Lower leg skin (tissue), 3 donors: Measurements from ENCODE around the gene CDH18.

ENCODE experiments used
- POLR2A ChIP-seq, 2 donors: fragments of 450-650 bp; IDR thresholded peaks; one replicate each; pipeline ENCODE4 v1.6.1; 2016 to 2017; ENCODE audit warnings: antibody characterized with exemption in 2 of 2, mild to moderate bottlenecking in 1 of 2, moderate library complexity in 1 of 2
- TF ChIP-seq, protein P1 (sequence below), 3 donors: fragments of 450-650 bp; IDR thresholded peaks; one replicate each; pipeline ENCODE4 v1.5.1; 2016; ENCODE audit warnings: antibody characterized with exemption in 3 of 3, mild to moderate bottlenecking in 3 of 3, moderate library complexity in 2 of 3

DNA sequence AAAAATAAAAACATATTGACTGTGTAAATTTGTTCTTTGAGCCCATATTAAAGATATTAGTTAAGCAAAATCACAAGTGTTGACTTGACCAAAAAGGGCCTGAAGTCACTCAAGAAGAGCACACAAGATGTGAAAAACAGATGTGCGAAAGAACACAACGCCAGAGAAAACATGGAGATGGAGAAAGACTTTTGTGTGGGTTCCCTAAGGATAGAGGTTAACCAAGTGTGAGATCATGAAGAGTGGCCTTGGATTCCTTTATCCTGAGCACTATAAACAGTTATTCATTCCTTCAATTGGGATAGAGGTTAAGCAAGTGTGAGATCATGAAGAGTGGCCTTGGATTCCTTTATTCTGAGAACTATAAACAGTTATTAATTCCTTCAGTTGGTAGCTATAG lies 361.8 kb downstream of the CDH18 start:
- TF ChIP-seq, protein P1, sequence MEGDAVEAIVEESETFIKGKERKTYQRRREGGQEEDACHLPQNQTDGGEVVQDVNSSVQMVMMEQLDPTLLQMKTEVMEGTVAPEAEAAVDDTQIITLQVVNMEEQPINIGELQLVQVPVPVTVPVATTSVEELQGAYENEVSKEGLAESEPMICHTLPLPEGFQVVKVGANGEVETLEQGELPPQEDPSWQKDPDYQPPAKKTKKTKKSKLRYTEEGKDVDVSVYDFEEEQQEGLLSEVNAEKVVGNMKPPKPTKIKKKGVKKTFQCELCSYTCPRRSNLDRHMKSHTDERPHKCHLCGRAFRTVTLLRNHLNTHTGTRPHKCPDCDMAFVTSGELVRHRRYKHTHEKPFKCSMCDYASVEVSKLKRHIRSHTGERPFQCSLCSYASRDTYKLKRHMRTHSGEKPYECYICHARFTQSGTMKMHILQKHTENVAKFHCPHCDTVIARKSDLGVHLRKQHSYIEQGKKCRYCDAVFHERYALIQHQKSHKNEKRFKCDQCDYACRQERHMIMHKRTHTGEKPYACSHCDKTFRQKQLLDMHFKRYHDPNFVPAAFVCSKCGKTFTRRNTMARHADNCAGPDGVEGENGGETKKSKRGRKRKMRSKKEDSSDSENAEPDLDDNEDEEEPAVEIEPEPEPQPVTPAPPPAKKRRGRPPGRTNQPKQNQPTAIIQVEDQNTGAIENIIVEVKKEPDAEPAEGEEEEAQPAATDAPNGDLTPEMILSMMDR (IDR thresholded peaks at IDR 0.05), result no peak
- no peak for TF ChIP-seq POLR2A (IDR thresholded peaks at IDR 0.05)
